ENCODE data around the gene BAAT.

Gene BAAT

DNA sequence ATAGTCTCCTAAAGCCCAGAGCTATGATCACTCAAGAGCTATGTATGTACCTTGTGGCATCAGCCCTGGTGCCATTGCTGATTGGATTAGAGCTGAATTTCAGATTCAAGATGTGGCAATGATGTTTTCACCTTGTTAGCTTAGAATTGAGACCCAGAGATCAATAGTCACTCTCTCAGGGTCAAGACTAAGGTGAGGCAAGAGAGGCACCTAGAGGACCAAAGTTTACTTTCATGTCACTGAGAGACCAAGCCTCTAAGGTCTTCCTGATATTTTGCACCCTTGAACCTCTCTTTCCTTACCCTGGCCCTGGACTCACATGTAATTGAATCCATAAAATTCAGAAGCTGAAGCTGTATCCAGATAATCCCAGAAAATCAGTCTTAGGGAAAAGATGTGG is 42.8 kb downstream of the BAAT start (continued):
- TF ChIP-seq, protein P1, sequence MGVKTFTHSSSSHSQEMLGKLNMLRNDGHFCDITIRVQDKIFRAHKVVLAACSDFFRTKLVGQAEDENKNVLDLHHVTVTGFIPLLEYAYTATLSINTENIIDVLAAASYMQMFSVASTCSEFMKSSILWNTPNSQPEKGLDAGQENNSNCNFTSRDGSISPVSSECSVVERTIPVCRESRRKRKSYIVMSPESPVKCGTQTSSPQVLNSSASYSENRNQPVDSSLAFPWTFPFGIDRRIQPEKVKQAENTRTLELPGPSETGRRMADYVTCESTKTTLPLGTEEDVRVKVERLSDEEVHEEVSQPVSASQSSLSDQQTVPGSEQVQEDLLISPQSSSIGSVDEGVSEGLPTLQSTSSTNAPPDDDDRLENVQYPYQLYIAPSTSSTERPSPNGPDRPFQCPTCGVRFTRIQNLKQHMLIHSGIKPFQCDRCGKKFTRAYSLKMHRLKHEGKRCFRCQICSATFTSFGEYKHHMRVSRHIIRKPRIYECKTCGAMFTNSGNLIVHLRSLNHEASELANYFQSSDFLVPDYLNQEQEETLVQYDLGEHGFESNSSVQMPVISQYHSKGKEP (tag by site-specific recombination; IDR thresholded peaks at IDR 0.05) = no peak
- TF ChIP-seq ZNF707 (tag by site-specific recombination; IDR thresholded peaks at IDR 0.05) = no peak
- TF ChIP-seq ZNF324 (tag by site-specific recombination; IDR thresholded peaks at IDR 0.05) = no peak
- no peak for TF ChIP-seq SP7 (tag by site-specific recombination; IDR thresholded peaks at IDR 0.05)
- TF ChIP-seq KLF8 (tag by site-specific recombination; IDR thresholded peaks at IDR 0.05) = no peak
- no peak for TF ChIP-seq BCL11A (tag by site-specific recombination; IDR thresholded peaks at IDR 0.05; ENCODE audit: low read depth)

DNA sequence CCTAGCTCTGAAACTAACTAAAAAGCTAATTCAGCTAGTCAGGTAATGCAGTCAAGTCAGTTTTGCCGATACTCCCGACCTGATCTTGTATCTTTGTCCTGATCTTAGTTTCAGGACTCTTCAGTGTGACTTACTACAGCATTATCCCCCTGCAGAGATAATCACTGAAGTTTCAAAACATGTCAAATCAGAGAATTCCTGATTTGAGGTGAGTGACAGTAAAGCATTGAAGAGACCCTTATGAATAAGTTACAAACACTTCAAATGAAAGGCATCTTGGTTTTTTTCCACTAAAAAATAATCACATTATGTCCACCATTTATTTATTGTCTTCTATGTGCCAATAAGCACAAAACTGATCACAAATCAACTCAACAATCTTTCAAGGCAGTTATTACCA is 47.6 kb downstream of the BAAT start:
- TF ChIP-seq KLF10 (tag by site-specific recombination; IDR thresholded peaks at IDR 0.05) = no peak
- TF ChIP-seq ZNF112 (tag by site-specific recombination; IDR thresholded peaks at IDR 0.05) = no peak
- TF ChIP-seq ZNF621 (tag by site-specific recombination; IDR thresholded peaks at IDR 0.05) = no peak
- TF ChIP-seq ZFP37 (tag by site-specific recombination; IDR thresholded peaks at IDR 0.05) = no peak
- no peak for TF ChIP-seq ZNF544 (tag by site-specific recombination; IDR thresholded peaks at IDR 0.05)
- no peak for TF ChIP-seq ZNF785 (tag by site-specific recombination; IDR thresholded peaks at IDR 0.05)
- no peak for TF ChIP-seq OVOL3 (tag by site-specific recombination; IDR thresholded peaks at IDR 0.05)
- TF ChIP-seq, protein P2, sequence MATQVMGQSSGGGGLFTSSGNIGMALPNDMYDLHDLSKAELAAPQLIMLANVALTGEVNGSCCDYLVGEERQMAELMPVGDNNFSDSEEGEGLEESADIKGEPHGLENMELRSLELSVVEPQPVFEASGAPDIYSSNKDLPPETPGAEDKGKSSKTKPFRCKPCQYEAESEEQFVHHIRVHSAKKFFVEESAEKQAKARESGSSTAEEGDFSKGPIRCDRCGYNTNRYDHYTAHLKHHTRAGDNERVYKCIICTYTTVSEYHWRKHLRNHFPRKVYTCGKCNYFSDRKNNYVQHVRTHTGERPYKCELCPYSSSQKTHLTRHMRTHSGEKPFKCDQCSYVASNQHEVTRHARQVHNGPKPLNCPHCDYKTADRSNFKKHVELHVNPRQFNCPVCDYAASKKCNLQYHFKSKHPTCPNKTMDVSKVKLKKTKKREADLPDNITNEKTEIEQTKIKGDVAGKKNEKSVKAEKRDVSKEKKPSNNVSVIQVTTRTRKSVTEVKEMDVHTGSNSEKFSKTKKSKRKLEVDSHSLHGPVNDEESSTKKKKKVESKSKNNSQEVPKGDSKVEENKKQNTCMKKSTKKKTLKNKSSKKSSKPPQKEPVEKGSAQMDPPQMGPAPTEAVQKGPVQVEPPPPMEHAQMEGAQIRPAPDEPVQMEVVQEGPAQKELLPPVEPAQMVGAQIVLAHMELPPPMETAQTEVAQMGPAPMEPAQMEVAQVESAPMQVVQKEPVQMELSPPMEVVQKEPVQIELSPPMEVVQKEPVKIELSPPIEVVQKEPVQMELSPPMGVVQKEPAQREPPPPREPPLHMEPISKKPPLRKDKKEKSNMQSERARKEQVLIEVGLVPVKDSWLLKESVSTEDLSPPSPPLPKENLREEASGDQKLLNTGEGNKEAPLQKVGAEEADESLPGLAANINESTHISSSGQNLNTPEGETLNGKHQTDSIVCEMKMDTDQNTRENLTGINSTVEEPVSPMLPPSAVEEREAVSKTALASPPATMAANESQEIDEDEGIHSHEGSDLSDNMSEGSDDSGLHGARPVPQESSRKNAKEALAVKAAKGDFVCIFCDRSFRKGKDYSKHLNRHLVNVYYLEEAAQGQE (tag by site-specific recombination; IDR thresholded peaks at IDR 0.05) = no peak
- no peak for TF ChIP-seq ZNF157 (tag by site-specific recombination; IDR thresholded peaks at IDR 0.05)
- TF ChIP-seq, protein P3, sequence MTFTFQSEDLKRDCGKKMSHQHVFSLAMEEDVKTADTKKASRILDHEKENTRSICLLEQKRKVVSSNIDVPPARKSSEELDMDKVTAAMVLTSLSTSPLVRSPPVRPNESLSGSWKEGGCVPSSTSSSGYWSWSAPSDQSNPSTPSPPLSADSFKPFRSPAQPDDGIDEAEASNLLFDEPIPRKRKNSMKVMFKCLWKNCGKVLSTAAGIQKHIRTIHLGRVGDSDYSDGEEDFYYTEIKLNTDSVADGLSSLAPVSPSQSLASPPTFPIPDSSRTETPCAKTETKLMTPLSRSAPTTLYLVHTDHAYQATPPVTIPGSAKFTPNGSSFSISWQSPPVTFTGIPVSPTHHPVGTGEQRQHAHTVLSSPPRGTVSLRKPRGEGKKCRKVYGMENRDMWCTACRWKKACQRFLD (tag by site-specific recombination; IDR thresholded peaks at IDR 0.05) = no peak
- no peak for TF ChIP-seq ZNF223 (tag by site-specific recombination; IDR thresholded peaks at IDR 0.05)
- TF ChIP-seq ZNF629 (tag by site-specific recombination; IDR thresholded peaks at IDR 0.05) = no peak
- Histone ChIP-seq H3K4me3 (ENCODE audit: low read depth, low read length) (no peak overlapping the region), H3K9me3 (ENCODE audit: control insufficient read depth, insufficient read depth, low read depth, low read length) (no peaks in the 10 kb centered on the region), H3K4me1 (ENCODE audit: control insufficient read depth, insufficient read depth, low read length) (no peaks in the 10 kb centered on the region), H3K36me3 (ENCODE audit: control insufficient read depth in 2 of 2, insufficient read depth in 1 of 2, low read length in 2 of 2) (no peaks in the 10 kb centered on the region), H3K27ac (ENCODE audit: extremely low read depth, low read depth, low read length) (no peak overlapping the region)
- POLR2A ChIA-PET = no interaction called here
- CTCF ChIA-PET = interaction anchor here (0.6 kb wide), 1 partner anchor 51 kb away, joined by 3 read pairs; no protein-coding TSS in a partner anchor

DNA sequence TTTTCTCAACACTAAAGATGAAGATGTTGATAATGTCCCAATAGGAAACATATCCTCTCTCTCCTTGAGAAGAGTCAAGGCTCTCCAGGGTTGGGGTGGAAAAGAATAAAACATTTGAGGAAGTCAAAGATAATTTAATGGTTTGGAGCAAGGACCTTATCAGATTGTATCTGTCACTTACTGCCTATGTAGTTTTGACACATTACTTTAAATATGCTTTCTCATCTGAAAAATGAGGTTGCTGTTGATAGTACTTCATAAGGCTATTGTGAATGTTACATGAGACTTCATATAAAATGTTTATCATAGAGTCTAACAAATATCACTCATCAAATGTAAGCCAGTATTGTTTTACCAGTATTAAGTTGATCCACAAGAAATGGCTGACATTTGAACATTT is 48.7 kb downstream of the BAAT start:
- Histone ChIP-seq H3K27ac (ENCODE audit: extremely low read depth, low read depth, low read length) (no peak overlapping the region), H3K9me3 (ENCODE audit: control insufficient read depth, insufficient read depth, low read depth, low read length) (no peaks in the 10 kb centered on the region), H3K4me3 (ENCODE audit: low read depth, low read length) (no peak overlapping the region), H3K4me1 (ENCODE audit: control insufficient read depth, insufficient read depth, low read length) (no peaks in the 10 kb centered on the region), H3K36me3 (ENCODE audit: control insufficient read depth in 2 of 2, insufficient read depth in 1 of 2, low read length in 2 of 2) (no peaks in the 10 kb centered on the region)
- CTCF ChIA-PET = interaction anchor here (1.2 to 1.3 kb wide), 2 partner anchors 25 to 92 kb away, joined by 5 read pairs; no protein-coding TSS in a partner anchor
- POLR2A ChIA-PET = no interaction called here
- TF ChIP-seq ZNF677 (tag by site-specific recombination; IDR thresholded peaks at IDR 0.05) = no peak
- no peak for TF ChIP-seq ZNF221 (tag by site-specific recombination; IDR thresholded peaks at IDR 0.05; ENCODE audit: borderline replicate concordance)
- TF ChIP-seq, protein P4, sequence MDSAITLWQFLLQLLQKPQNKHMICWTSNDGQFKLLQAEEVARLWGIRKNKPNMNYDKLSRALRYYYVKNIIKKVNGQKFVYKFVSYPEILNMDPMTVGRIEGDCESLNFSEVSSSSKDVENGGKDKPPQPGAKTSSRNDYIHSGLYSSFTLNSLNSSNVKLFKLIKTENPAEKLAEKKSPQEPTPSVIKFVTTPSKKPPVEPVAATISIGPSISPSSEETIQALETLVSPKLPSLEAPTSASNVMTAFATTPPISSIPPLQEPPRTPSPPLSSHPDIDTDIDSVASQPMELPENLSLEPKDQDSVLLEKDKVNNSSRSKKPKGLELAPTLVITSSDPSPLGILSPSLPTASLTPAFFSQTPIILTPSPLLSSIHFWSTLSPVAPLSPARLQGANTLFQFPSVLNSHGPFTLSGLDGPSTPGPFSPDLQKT (IDR thresholded peaks at IDR 0.05; ENCODE audit: borderline replicate concordance, low read depth, low read length) = no peak

Data from HEK293 (cell line).